ENCODE measurements around the gene KRT85. TPM values are rescaled to one million over a fixed set of nuclear protein-coding genes. Genes with fewer than 3 reads are reported as not detected.

KRT85 gene
- total and polyA plus RNA-seq, 10 of the 15 experiments (the other 5 are each of a cell fraction or from before 2014, with no cell fraction given): 0.05 to 0.18 (median 0.11) TPM; not detected in 6

DNA sequence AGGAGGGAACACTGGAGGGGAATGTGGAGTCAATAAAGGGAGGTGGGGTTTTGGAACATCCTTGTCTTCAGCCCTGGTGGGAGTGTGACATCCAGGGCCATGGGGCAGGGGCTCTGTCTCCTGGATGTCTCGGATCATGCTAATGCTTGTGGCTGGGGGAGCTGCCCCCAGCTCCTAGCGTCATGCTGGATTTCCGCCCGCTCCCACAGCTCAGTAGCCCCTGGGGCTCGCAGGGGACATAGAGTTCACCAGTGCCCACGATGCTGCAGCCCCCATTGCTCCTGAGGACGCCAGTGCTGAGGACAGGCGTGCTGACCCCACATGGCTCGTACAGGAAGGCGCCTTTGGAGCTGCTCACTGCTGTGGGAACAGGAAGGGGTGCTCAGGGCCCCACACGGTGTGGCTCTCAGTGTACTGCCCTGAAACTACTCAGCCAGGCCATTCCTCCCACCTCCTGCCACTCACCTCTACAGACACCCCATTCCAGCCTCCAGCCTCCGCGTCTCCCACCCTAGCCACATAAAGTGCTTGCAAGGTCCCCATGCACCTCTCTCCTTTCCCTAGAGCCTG, 27.6 kb upstream of the KRT85 start:
- ChIA-PET SMC1A (ENCODE audit: uncharacterized antibody, unreplicated experiment) (no interaction called here), CTCF (interaction anchor here (1.0 to 1.2 kb wide), 3 partner anchors 33 to 486 kb away, joined by 3 read pairs; no protein-coding TSS in a partner anchor), RAD21 (ENCODE audit: unreplicated experiment) (interaction anchor here (1.1 kb wide), 1 partner anchor 485 kb away, joined by 3 read pairs; no protein-coding TSS in a partner anchor), POLR2A (no interaction called here)
- H3K27me3 ChIP-seq (replicated peaks in 1 of 2; ENCODE audit: control insufficient read depth in 2 of 2, insufficient read depth in 2 of 2, low read length in 1 of 2): peaks cover 0 to 3% of the 10 kb centered on the region in 2 experiments; a peak in 1 of 4 replicates
- ATAC-seq (no peak), FAIRE-seq (no peak), DNase-seq (ENCODE audit: low read depth, low spot score) (no peak)
- no peak for TF ChIP-seq FOS (IDR thresholded peaks at IDR 0.05; ENCODE audit: borderline replicate concordance, extremely low read depth, insufficient read length)
- no peak for TF ChIP-seq RELA (IDR thresholded peaks at IDR 0.05; ENCODE audit: borderline replicate concordance, partially characterized antibody)
- TF ChIP-seq, protein P1, sequence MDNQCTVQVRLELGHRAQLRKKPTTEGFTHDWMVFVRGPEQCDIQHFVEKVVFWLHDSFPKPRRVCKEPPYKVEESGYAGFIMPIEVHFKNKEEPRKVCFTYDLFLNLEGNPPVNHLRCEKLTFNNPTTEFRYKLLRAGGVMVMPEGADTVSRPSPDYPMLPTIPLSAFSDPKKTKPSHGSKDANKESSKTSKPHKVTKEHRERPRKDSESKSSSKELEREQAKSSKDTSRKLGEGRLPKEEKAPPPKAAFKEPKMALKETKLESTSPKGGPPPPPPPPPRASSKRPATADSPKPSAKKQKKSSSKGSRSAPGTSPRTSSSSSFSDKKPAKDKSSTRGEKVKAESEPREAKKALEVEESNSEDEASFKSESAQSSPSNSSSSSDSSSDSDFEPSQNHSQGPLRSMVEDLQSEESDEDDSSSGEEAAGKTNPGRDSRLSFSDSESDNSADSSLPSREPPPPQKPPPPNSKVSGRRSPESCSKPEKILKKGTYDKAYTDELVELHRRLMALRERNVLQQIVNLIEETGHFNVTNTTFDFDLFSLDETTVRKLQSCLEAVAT (IDR thresholded peaks at IDR 0.05): no peak
- no peak for TF ChIP-seq CHD1 (IDR thresholded peaks at IDR 0.05; ENCODE audit: low read depth, low read length)
- TF ChIP-seq, protein P2, sequence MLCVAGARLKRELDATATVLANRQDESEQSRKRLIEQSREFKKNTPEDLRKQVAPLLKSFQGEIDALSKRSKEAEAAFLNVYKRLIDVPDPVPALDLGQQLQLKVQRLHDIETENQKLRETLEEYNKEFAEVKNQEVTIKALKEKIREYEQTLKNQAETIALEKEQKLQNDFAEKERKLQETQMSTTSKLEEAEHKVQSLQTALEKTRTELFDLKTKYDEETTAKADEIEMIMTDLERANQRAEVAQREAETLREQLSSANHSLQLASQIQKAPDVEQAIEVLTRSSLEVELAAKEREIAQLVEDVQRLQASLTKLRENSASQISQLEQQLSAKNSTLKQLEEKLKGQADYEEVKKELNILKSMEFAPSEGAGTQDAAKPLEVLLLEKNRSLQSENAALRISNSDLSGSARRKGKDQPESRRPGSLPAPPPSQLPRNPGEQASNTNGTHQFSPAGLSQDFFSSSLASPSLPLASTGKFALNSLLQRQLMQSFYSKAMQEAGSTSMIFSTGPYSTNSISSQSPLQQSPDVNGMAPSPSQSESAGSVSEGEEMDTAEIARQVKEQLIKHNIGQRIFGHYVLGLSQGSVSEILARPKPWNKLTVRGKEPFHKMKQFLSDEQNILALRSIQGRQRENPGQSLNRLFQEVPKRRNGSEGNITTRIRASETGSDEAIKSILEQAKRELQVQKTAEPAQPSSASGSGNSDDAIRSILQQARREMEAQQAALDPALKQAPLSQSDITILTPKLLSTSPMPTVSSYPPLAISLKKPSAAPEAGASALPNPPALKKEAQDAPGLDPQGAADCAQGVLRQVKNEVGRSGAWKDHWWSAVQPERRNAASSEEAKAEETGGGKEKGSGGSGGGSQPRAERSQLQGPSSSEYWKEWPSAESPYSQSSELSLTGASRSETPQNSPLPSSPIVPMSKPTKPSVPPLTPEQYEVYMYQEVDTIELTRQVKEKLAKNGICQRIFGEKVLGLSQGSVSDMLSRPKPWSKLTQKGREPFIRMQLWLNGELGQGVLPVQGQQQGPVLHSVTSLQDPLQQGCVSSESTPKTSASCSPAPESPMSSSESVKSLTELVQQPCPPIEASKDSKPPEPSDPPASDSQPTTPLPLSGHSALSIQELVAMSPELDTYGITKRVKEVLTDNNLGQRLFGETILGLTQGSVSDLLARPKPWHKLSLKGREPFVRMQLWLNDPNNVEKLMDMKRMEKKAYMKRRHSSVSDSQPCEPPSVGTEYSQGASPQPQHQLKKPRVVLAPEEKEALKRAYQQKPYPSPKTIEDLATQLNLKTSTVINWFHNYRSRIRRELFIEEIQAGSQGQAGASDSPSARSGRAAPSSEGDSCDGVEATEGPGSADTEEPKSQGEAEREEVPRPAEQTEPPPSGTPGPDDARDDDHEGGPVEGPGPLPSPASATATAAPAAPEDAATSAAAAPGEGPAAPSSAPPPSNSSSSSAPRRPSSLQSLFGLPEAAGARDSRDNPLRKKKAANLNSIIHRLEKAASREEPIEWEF (IDR thresholded peaks at IDR 0.05; ENCODE audit: insufficient replicate concordance, low read depth, low read length): no peak
- TF ChIP-seq MEF2A (IDR thresholded peaks at IDR 0.05; ENCODE audit: insufficient read depth, low read depth, low read length): no peak
- H3K79me2 ChIP-seq (ENCODE audit: control insufficient read depth, insufficient read depth, low read length): no peaks in the 10 kb centered on the region
- no peak overlapping the region for H2AFZ ChIP-seq (ENCODE audit: control insufficient read depth, low read depth, low read length)
- H3K4me3 ChIP-seq: no peak overlapping the region
- H3K27ac ChIP-seq (ENCODE audit: control insufficient read depth, insufficient read depth): no peak overlapping the region
- no peak overlapping the region for H3K9ac ChIP-seq (ENCODE audit: control insufficient read depth, insufficient read depth, low read length)
- H3K4me1 ChIP-seq (ENCODE audit: control insufficient read depth, insufficient read depth, low read length): no peaks in the 10 kb centered on the region; the same call in 1 of the 2 replicates
- intact Hi-C loops (cut with micrococcal nuclease; ENCODE audit: unreplicated experiment): no loop called here
- H4K20me1 ChIP-seq (ENCODE audit: control insufficient read depth, insufficient read depth): no peaks in the 10 kb centered on the region
- H3K4me2 ChIP-seq (ENCODE audit: control insufficient read depth, insufficient read depth): no peak overlapping the region
- 22% methylated on average over 13 of the region's 13 CpGs for WGBS (ENCODE audit: insufficient coverage, insufficient replicate concordance, low lambda C conversion rate, missing lambda C conversion rate)
- H3K9me3 ChIP-seq (replicated peaks; ENCODE audit: control insufficient read depth, insufficient read depth, low read length): no peaks in the 10 kb centered on the region
- no TSS peak for BruUV-seq (replicated peaks)
- in situ Hi-C loops (cut with MboI): loop anchor here (25.0 kb wide), 1 partner anchor 592 kb away; no protein-coding TSS in a partner anchor
- H3K36me3 ChIP-seq (ENCODE audit: control insufficient read depth in 2 of 2, insufficient read depth in 2 of 2, low read length in 1 of 2): no peaks in the 10 kb centered on the region
